ENCODE measurements around the gene GPR61.

The GPR61 gene

DNA sequence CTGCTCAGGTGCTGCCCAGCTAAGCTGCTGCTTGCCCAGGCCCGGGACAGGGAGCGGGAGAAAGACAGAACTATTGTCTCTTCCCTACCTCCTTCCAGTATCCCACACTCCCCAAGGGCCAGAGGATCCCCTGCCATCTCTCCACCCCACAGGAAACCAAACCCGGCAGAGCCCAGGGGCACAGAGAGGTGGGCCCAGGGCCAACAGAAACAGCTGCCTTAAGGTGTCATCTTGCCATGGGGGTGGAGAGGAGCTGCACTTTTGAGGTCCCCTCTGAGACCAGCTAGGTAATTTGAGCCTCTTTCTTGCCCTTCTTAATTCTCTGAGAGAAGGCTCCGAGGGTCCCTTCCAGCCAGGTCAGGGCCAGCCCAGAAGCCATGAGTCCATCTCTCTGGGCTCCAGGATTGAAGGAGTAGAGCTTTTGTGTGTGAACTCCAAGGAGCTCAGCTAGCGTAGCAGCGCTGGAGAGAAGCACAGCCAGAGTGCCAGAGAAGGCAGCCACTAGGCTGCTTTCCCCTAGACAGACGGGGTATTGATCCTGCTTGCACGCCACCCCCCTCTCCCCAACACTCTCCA, 9.7 kb upstream of the GPR61 start:
- no peak for DNase-seq (ENCODE audit: low read depth, low spot score)
- TF ChIP-seq, protein P1, sequence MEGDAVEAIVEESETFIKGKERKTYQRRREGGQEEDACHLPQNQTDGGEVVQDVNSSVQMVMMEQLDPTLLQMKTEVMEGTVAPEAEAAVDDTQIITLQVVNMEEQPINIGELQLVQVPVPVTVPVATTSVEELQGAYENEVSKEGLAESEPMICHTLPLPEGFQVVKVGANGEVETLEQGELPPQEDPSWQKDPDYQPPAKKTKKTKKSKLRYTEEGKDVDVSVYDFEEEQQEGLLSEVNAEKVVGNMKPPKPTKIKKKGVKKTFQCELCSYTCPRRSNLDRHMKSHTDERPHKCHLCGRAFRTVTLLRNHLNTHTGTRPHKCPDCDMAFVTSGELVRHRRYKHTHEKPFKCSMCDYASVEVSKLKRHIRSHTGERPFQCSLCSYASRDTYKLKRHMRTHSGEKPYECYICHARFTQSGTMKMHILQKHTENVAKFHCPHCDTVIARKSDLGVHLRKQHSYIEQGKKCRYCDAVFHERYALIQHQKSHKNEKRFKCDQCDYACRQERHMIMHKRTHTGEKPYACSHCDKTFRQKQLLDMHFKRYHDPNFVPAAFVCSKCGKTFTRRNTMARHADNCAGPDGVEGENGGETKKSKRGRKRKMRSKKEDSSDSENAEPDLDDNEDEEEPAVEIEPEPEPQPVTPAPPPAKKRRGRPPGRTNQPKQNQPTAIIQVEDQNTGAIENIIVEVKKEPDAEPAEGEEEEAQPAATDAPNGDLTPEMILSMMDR (IDR thresholded peaks at IDR 0.05; ENCODE audit: insufficient read depth, low read length, missing control alignments), result no peak
- ChIA-PET CTCF (interaction anchor here (0.7 to 26.3 kb wide), 10 partner anchors 13 to 702 kb away, joined by 3 to 2790 read pairs (median 5); partner anchors contain the start of genes AMIGO1, ATXN7L2, CYB561D1 and GPR61), POLR2A (interaction anchor here (0.8 to 1.2 kb wide), 4 partner anchors 18 to 84 kb away, joined by 3 to 4 read pairs (median 4); partner anchors contain the start of genes CYB561D1 and GNAI3)
- no peak overlapping the region for H3K4me3 ChIP-seq (ENCODE audit: low read depth, low read length)

DNA sequence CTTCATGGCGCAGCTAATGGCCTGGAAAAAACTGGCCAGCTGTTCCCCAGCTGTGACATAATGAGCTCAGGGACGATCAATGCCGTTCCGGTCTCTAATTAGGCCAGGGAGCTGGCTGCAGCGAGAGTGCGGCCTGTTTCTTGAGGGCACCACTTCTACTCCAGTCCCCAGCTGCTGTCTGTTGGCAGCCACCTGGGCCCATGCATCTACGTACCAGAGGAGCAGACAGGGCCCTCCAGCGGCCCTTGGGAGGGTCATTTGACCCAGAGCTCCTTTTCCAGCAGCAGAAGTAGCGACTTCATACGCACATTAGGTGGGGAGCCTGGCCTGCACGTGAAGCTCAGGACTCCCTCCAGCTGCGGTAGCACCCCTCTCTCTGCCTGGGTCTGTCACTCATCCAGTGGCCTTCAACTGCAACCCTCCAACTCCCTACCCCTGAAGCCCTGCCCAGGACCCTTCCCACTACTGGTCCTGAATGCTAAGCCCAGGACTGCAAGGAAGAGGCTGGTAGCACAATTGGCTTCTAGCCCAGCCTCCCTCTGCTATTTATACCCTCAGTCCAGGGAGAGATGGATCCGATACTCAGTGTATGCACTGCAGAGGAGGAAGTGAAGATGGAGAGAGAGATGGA, 9.1 kb upstream of the GPR61 start:
- TF ChIP-seq, protein P1 (IDR thresholded peaks at IDR 0.05; ENCODE audit: insufficient read depth, low read length, missing control alignments), result no peak
- POLR2A ChIA-PET, result interaction anchor here (0.8 to 2.8 kb wide), 4 partner anchors 34 to 85 kb away, joined by 3 to 9 read pairs (median 4); partner anchors contain the start of gene CYB561D1

DNA sequence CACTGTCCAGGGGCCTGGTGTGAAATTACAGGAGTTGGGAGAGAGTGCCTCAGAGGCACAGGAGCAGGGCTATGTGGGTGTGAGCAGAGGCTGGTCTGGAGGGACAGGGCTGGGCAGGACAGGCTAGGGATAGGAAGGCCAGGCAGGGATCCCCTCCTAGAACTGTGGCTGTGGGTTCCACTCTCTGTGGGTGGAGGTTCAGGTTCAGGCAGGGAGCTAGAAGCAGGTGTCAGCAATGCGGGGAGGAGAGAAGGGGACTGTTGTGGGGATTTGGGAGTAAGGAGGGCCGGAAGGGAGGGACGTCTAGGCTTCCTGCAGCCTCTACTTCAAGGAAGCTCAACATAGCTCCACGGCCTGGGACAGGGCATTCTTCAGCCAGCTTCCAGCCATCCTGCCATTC, 8.3 kb upstream of the GPR61 start:
- POLR2A ChIA-PET, result interaction anchor here (2.8 kb wide), 1 partner anchor 41 kb away, joined by 9 read pairs; no protein-coding TSS in a partner anchor
- TF ChIP-seq, protein P1 (IDR thresholded peaks at IDR 0.05; ENCODE audit: insufficient read depth, low read length, missing control alignments), result no peak
- no peak overlapping the region for H3K4me3 ChIP-seq (ENCODE audit: low read depth, low read length)
- CTCF ChIA-PET, result interaction anchor here (0.6 to 26.3 kb wide), 52 partner anchors 8 to 443 kb away, joined by 3 to 2790 read pairs (median 7); partner anchors contain the start of genes AMIGO1, AMPD2, ATXN7L2 and CYB561D1
- DNase-seq (ENCODE audit: low read depth, low spot score), result no peak

More for the DNA sequence above, 9.1 kb upstream of the GPR61 start:
- no peak overlapping the region for H3K4me3 ChIP-seq (ENCODE audit: low read depth, low read length)
- no peak for DNase-seq (ENCODE audit: low read depth, low spot score)
- CTCF ChIA-PET, result interaction anchor here (0.7 to 26.3 kb wide), 10 partner anchors 13 to 702 kb away, joined by 3 to 2790 read pairs (median 5); partner anchors contain the start of genes AMIGO1, ATXN7L2, CYB561D1 and GPR61

DNA sequence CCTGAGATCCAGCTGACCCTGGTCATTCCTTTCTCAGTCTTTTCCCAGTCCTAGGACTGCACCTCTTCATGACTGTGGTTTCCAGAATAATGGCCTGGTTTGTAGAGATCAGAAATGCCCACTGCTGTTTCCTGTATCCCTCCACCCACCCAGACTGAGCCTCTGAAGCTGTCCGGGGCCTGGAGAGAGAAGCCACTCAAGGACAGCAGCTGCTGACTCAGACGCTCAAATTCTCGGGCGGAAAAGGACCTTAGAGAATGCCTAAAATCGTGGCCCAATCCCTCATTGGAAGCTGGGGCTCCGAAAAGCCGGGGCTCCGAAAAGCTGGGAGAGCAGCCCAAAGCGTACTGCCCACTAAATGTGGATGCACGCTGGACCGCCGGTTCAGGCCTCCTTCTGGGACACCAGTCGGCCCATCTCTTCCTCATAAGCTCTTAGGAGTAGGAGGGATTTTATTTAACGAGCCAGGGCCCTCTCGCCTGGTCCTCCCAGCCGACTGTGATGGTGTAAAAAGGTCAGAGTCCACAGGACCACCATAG, 7.8 kb upstream of the GPR61 start:
- CTCF ChIA-PET, result interaction anchor here (0.6 to 26.3 kb wide), 84 partner anchors 9 to 636 kb away, joined by 3 to 2790 read pairs (median 5); partner anchors contain the start of genes AHCYL1, AMIGO1, AMPD2 and ATXN7L2
- H3K4me3 ChIP-seq (ENCODE audit: low read depth, low read length), result no peak overlapping the region; the same call in 1 of the 2 replicates

DNA sequence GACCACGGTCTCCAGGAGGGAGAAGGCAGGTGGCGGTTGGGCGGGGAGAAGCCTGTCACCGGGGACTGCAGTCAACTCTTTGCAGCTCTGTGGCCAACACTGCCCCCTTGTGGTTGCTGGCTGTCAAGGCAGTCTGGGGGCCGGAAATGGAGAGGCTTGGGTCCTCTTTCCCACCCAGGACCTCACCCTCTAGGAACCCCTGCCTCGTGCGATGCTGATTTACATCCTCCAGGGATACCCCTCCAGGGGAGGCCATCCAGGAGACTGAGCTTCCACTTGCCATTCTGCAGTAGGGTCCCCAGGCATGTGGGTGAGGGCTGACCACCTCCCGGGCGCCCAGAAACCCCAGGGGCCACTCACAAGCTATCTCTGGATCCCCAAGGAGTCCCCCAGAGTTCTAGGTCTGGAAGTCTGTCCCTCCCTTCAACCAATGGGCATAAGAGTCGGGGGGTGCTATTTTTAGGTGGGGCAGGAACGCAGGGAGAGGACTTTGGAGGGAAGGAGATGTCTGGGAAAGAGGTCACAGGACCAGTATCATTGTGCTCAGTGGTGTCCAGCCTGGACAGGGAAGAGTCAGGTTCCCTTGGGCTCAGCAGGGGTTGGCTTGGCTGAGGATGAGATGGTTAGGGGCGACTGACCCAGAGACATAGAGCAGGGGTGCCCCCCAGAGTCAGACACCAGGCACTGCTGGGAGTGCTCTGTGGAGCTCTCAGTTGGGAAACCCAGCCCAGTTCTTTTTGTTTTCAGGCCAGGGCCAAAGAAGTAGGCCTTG, 7.1 kb upstream of the GPR61 start:
- CTCF ChIA-PET, result interaction anchor here (0.6 to 26.3 kb wide), 99 partner anchors 10 to 637 kb away, joined by 3 to 2790 read pairs (median 5); partner anchors contain the start of genes AHCYL1, AMIGO1, AMPD2 and ATXN7L2
- TF ChIP-seq, protein P1 (IDR thresholded peaks at IDR 0.05; ENCODE audit: insufficient read depth, low read length, missing control alignments), result peak; percentile 95
- peak overlapping the region; percentile 34 for H3K4me3 ChIP-seq (ENCODE audit: low read depth, low read length)
- POLR2A ChIA-PET, result interaction anchor here (0.8 to 2.8 kb wide), 2 partner anchors 34 to 42 kb away, joined by 3 to 9 read pairs; no protein-coding TSS in a partner anchor
- no peak for DNase-seq (ENCODE audit: low read depth, low spot score)

More for the DNA sequence above, 7.8 kb upstream of the GPR61 start:
- POLR2A ChIA-PET, result interaction anchor here (0.8 to 2.8 kb wide), 2 partner anchors 34 to 42 kb away, joined by 3 to 9 read pairs; no protein-coding TSS in a partner anchor
- TF ChIP-seq, protein P1 (IDR thresholded peaks at IDR 0.05; ENCODE audit: insufficient read depth, low read length, missing control alignments), result no peak
- no peak for DNase-seq (ENCODE audit: low read depth, low spot score)
